HG03521 (cell line): ENCODE measurements around the gene SCN9A.
"Not testable (repeated sequence)": the region's sequence is repeated elsewhere in the genome, so short reads cannot be mapped to it uniquely, and the experiment has no call there.

ENCODE experiments used
- ATAC-seq: cut with Tn5 transposase; IDR thresholded peaks from one replicate; pipeline ENCODE4 v1.9.1; 2021; ENCODE audit warnings: mild to moderate bottlenecking, moderate library complexity; ENCODE audit not compliant: unreplicated experiment

SCN9A gene

GRCh38 chr2:166375736-166376487, at the start of gene SCN9A:
SCN9A (minus strand) TSS chr2:166375944; CDS start chr2:166311756, 64,188 bp downstream.
- peak; percentile 46 for ATAC-seq

- ATAC-seq = no peak
Measured at GRCh38 chr2:166424841-166425240, 49.1 kb upstream of the SCN9A start.

- ATAC-seq = no peak
Measured at GRCh38 chr2:166419616-166419934, 43.8 kb upstream of the SCN9A start.

- no peak for ATAC-seq
Measured at GRCh38 chr2:166418853-166419615, 43.3 kb upstream of the SCN9A start.

- no peak for ATAC-seq
Measured at GRCh38 chr2:166417669-166418068, 41.9 kb upstream of the SCN9A start.

GRCh38 chr2:166413255-166413654, 37.5 kb upstream of the SCN9A start:
- no peak for ATAC-seq

GRCh38 chr2:166411473-166412230, 35.9 kb upstream of the SCN9A start:
- ATAC-seq = no peak

- ATAC-seq = no peak
Measured at GRCh38 chr2:166410828-166411472, 35.2 kb upstream of the SCN9A start.

- ATAC-seq = not testable (repeated sequence)
Measured at GRCh38 chr2:166407746-166408145, 32.0 kb upstream of the SCN9A start.

- no peak for ATAC-seq
Measured at GRCh38 chr2:166406374-166406773, 30.6 kb upstream of the SCN9A start.

GRCh38 chr2:166405569-166405926, 29.8 kb upstream of the SCN9A start:
- no peak for ATAC-seq

GRCh38 chr2:166404831-166405568, 29.3 kb upstream of the SCN9A start:
- no peak for ATAC-seq

- ATAC-seq = no peak
Measured at GRCh38 chr2:166394245-166394644, 18.5 kb upstream of the SCN9A start.

GRCh38 chr2:166393008-166393407, 17.3 kb upstream of the SCN9A start:
- ATAC-seq = no peak

GRCh38 chr2:166388481-166389070, 12.8 kb upstream of the SCN9A start:
- ATAC-seq = no peak

- no peak for ATAC-seq
Measured at GRCh38 chr2:166385313-166385712, 9.6 kb upstream of the SCN9A start.

GRCh38 chr2:166384774-166385173, 9.0 kb upstream of the SCN9A start:
- no peak for ATAC-seq

- no peak for ATAC-seq
Measured at GRCh38 chr2:166382448-166382847, 6.7 kb upstream of the SCN9A start.

- no peak for ATAC-seq
Measured at GRCh38 chr2:166380615-166381014, 4.9 kb upstream of the SCN9A start.

- no peak for ATAC-seq
Measured at GRCh38 chr2:166376873-166377272, 1.1 kb upstream of the SCN9A start.
